GM10266 (cell line): ENCODE results near the gene RWDD3.

Source experiments
- DNase-seq: peaks from one replicate; pipeline ENCODE4 v3.0.0; 2012; ENCODE audit errors: extremely low spot score
- TF ChIP-seq, protein P1 (sequence below): IDR thresholded peaks from 2 replicates; pipeline ENCODE4 v1.5.1; 2012; ENCODE audit warnings: mild to moderate bottlenecking, low read depth; ENCODE audit not compliant: control insufficient read depth, insufficient read depth; ENCODE audit errors: missing control alignments

RWDD3 gene

DNA sequence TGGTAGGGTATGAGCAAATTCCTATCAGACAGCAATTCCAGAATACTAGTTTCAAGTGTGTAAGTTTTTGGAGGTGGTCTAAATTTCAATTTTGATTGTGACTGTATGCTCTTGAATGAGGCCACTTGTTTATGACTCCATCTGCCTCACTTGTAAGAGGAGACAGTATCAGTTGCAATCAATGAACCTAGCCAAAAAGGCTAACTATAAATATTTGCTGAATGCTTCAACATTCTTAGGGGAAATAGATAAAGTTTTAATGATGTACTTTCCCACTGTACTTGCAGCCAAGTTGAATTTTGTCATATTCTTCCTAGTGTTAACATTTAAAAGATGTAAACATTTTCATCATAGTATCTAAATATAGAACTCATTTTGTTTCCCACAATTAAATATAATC lies 32.1 kb upstream of the RWDD3 start:
- TF ChIP-seq, protein P1, sequence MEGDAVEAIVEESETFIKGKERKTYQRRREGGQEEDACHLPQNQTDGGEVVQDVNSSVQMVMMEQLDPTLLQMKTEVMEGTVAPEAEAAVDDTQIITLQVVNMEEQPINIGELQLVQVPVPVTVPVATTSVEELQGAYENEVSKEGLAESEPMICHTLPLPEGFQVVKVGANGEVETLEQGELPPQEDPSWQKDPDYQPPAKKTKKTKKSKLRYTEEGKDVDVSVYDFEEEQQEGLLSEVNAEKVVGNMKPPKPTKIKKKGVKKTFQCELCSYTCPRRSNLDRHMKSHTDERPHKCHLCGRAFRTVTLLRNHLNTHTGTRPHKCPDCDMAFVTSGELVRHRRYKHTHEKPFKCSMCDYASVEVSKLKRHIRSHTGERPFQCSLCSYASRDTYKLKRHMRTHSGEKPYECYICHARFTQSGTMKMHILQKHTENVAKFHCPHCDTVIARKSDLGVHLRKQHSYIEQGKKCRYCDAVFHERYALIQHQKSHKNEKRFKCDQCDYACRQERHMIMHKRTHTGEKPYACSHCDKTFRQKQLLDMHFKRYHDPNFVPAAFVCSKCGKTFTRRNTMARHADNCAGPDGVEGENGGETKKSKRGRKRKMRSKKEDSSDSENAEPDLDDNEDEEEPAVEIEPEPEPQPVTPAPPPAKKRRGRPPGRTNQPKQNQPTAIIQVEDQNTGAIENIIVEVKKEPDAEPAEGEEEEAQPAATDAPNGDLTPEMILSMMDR = no peak
- DNase-seq = no peak

DNA sequence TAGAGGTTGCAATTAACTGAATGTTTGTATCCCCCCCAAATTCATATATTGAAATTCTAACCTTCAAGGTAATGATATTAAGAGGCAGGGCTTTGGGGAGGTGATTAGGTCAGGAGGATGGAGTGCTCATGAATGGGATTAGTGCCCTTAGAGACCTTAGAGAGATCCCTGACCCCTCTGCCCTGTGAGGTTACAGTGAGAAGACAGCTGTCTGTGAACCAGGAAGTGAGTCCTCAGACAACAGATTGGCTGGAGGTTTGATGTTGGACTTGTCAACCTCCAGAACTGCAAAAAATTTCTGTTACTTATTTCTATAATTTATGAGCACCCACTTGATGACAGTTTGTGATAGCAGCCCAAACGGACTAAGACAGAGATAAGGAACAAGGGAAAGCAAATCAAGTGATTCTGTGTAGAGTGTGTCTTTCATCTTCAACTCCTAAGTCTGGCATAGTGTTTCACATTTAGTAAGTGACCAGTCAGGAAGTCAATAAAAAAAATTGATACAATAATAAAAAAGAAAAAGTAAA lies 30.0 kb upstream of the RWDD3 start:
- TF ChIP-seq, protein P1 = no peak
- no peak for DNase-seq

DNA sequence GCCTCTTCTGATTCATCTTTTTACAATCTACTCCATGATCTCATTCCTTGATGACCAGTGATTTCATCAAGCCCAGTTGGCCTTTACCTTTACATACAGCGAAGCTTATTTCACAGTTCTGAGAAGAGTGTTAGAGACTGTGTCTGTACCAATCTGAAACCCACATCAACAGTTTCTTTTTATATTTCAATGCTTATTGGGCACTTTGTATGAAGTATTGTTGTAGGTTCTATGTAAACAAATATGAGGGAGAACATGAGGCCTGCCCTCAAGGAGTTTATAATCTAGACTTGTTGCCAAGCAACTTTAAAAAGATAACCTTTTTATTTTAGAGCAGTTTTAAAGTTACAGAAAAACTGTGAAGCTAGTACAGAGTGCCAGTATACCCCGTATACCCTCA lies 27.5 kb upstream of the RWDD3 start:
- TF ChIP-seq, protein P1 = no peak
- no peak for DNase-seq

DNA sequence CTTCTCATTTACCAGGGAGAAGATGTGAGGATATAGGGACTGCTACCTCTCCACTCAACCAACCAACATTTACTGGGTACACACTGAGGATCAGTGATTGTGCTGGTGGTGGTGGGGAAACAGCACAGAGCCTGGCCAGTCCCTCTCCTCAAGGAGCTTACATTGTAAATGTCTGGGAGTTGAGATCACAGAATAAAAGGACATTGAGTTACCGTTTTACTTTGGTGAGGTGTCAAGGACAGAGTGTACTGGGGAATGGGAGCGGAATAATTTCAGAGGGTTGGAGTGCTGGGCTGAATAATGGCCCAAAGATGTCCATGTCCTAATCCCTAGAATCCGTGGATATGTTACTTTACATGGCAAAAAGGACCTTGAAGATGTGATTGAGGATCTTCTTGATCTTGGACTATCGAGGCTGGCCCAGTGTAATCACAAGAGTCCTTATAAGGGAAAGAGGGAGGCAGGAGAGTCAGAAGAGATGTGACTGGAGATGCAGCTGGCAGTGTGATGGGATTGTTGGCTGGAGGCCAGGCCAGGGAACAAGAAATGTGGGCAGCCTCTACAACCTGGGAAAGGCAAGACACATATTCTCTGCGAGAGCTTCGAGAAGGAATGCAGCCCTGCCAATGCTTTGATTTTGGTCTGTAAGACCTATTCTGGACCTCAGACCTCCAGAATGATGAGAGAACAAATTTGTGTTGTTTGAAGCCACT lies 26.6 kb upstream of the RWDD3 start:
- TF ChIP-seq, protein P1 = no peak
- no peak for DNase-seq

DNA sequence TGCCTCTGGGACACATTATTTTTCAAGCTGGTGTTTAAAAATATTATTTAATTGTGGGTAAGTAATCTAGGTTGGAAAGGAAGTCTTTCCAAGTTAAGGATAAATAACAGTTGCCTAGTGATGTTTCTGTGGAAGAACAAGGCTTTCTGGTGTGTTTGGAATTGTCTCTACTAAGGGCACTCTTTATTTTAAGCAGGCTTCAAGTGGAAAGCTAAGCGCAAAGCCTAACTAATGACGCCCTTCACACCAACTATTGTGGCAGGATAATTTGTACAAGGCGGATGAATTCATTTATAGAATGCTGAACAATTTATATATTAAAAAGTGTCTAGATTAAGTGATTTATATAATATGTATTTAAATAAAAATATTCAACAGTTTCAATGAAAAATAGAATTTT lies 25.1 kb upstream of the RWDD3 start:
- TF ChIP-seq, protein P1 = no peak
- no peak for DNase-seq

DNA sequence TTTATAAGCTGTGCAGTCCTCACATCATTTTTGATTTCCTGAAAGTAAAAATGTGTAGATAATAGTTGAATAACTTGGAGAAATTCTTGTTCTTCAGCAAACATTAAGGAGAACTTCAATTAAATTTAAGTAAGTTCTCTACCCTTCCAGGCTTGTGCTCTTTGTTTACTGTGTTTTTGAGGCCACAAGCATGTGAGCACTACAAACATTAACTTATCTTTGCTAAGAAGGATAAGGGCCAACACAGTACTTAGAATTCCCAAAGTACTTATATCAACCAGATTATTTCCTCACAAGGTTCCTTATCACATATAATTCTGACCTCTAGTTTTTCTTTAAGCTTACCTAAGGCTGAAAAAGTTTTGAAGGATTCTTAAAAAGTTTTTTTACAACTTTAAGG lies 24.7 kb upstream of the RWDD3 start:
- DNase-seq = no peak
- TF ChIP-seq, protein P1 = no peak

DNA sequence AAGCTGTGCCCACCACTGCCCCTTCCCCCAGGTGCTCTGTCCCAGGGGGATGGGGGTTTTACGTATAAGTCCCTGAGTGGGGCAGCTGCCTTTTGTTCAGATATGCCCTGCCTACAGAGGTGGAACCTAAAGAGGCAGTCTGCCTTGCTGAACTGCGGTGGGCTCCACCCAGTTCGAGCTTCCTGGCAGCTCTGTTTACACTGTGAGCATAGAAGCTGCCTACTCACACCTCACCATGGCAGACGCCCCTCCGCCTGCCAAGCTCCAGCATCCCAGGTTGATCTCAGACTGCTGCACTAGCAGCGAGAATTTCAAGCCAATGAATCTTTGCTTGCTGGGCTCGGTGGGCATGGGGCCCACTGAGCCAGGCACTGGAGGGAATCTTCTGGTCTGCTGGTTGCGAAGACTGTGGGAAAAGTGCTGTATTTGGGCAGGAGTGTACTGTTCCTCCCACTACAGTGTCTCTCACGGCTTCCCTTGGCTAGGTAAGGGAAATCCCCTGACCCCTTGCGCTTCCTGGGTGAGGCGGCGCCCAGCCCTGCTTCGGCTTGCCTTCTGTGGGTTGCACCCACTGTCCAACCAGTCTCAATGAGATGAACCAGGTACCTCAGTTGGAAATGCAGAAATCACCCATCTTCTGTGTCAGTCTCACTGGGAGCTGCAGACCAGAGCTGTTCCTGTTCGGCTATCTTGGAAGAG lies 17.6 kb upstream of the RWDD3 start:
- TF ChIP-seq, protein P1 = no peak
- no peak for DNase-seq
